Astrocyte of the spinal cord (primary cell): ENCODE data around the gene DOK7.

Source experiments
- DNase-seq: peaks from one replicate; pipeline ENCODE4 v3.0.0; 2011; ENCODE audit warnings: low read depth, low spot score
- H3K4me3 ChIP-seq: 2 replicates; pipeline ENCODE4 v1.5.1; 2011; ENCODE audit warnings: low read depth, mild to moderate bottlenecking, low read length, moderate library complexity
- CTCF ChIP-seq: IDR thresholded peaks from 2 replicates; pipeline ENCODE4 v1.5.1; 2012; ENCODE audit warnings: low read depth, mild to moderate bottlenecking, low read length, inconsistent platforms
- in situ Hi-C: cut with HindIII; loops from 2 replicates; pipeline ENCODE4 v1.10.0; 2017; ENCODE audit warnings: low sequenced_read_pairs

DOK7 gene

GRCh38 chr4:3526456-3526855, 63.4 kb downstream of the DOK7 start:
- DNase-seq = no peak
- in situ Hi-C loops = no loop called here
- H3K4me3 ChIP-seq = no peak overlapping the region
- TF ChIP-seq CTCF = no peak

GRCh38 chr4:3527101-3527913, 64.2 kb downstream of the DOK7 start:
- in situ Hi-C loops = no loop called here
- TF ChIP-seq CTCF = no peak
- H3K4me3 ChIP-seq = no peak overlapping the region
- DNase-seq = no peak

- TF ChIP-seq CTCF = no peak
- DNase-seq = no peak
- no peak overlapping the region for H3K4me3 ChIP-seq
- in situ Hi-C loops = no loop called here
Observed at GRCh38 chr4:3527914-3528876, 65.1 kb downstream of the DOK7 start.

DNA sequence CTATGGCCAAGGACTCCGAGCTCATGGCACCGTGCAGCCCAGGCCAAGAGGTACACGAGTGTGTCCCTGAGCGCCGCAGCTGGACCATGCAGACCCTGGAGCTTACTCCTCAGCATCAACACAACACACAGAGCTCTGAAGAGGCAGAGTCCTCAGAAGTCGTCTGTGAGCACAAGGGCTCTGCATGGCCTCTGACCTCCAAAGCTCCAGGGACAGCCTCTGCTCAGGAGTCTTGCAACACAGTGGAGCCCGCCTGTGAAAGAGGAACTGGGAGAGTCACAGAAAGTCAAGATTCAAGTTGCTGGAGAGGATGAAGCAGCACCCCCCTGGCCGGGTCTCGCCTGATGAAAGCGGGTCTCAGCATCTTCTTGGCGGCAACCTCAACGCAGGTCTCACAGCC, 66.3 kb downstream of the DOK7 start:
- H3K4me3 ChIP-seq = no peak overlapping the region
- DNase-seq = no peak
- in situ Hi-C loops = no loop called here
- TF ChIP-seq CTCF = no peak

- no peak overlapping the region for H3K4me3 ChIP-seq
- in situ Hi-C loops = no loop called here
- no peak for DNase-seq
Observed at GRCh38 chr4:3530051-3530450, 66.9 kb downstream of the DOK7 start.

More at GRCh38 chr4:3530051-3530450, 66.9 kb downstream of the DOK7 start:
- no peak for TF ChIP-seq CTCF
